Measurements from ENCODE around the gene ZNF331.

DNA sequence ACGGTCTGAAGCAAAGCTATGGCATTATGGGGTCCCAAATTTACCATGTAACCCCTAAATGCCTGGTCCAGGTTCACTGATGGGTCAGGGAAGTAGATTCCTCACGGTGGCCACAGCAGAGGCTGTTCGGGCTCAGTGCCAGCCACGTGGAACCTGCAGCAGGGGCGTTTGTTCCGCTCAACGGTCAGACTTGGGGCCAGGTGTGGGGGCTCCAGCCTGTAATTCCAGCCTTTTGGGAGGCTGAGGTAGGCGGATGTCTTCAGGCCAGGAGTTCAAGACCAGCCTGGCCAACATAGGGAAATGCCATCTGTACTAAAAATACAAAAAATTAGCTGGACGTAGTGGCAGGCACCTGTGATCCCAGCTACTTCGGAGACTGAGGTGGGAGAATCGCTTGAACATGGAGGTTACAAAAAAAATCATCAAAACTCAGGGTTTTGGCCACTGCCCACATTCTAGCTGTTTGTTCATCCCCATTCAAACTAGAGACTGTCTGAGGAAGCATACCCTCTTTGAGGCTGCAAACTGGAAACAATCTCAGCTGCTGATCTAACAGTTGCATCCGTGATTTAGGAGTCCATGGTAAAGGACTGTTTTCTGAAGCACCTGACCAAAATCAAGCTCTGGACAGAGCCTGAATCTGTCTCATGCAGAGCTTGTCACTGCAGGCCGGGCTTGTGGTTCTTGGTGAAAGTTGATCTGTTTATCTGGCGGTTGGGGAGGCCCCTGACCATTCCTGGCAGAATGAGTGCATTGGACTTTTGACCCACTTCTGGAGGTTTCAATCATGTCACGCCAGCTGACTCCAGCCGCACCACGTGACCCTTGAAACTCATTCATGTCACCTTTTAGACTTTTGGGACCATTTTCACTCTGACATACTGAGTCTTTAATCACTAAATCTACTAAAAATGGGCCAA, 30.2 kb upstream of the ZNF331 start:
- TF ChIP-seq POLR2A (IDR thresholded peaks at IDR 0.05), result no peak
- TF ChIP-seq, protein P1, sequence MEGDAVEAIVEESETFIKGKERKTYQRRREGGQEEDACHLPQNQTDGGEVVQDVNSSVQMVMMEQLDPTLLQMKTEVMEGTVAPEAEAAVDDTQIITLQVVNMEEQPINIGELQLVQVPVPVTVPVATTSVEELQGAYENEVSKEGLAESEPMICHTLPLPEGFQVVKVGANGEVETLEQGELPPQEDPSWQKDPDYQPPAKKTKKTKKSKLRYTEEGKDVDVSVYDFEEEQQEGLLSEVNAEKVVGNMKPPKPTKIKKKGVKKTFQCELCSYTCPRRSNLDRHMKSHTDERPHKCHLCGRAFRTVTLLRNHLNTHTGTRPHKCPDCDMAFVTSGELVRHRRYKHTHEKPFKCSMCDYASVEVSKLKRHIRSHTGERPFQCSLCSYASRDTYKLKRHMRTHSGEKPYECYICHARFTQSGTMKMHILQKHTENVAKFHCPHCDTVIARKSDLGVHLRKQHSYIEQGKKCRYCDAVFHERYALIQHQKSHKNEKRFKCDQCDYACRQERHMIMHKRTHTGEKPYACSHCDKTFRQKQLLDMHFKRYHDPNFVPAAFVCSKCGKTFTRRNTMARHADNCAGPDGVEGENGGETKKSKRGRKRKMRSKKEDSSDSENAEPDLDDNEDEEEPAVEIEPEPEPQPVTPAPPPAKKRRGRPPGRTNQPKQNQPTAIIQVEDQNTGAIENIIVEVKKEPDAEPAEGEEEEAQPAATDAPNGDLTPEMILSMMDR (IDR thresholded peaks at IDR 0.05), result no peak
- no peak for TF ChIP-seq EP300 (IDR thresholded peaks at IDR 0.05; ENCODE audit: low read depth)
